ENCODE data around the gene PIK3C2G. TPM values are rescaled to one million over a fixed set of nuclear protein-coding genes. Genes with fewer than 3 reads are reported as not detected.

PIK3C2G gene
- total RNA-seq, 1 experiment from 2014 or later, result not detected

DNA sequence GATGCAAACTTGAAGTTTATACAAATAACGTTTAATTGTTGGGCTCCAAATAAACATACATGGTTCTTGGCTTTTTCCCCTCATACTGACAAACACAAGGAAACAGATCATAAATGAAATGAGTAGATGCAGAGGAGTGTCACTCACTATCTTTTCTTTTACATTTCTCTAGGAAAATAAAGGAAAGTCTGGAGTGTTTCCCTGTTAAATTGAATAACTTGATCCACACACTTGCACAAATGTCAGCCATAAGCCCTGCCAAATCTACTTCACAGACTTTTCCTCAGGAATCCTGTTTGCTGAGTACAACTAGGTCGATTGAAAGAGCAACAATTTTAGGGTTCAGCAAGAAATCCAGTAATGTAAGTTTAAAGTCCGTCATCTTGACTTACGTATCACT, 301.2 kb downstream of the PIK3C2G start:
- DNase-seq (ENCODE audit: low read depth), result no peak

DNA sequence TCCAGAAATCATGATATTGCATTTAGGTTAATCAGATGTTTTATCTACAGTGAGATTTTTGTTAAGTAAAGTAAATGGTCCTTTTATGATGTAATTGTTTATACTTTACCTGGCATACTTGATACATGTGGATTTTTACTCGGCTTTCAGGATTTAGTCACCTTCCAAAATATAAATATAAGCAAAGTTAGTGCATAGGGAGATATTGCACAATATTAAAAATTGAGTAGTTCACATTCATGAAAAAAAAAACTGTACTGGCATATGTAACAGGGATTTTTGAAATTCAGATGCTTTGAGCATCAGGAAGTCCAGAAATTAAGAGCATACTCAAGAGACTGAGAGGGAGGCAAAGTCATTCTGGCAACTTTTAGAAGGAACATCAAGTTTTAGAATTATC, 303.0 kb downstream of the PIK3C2G start:
- DNase-seq (ENCODE audit: low read depth), result no peak

DNA sequence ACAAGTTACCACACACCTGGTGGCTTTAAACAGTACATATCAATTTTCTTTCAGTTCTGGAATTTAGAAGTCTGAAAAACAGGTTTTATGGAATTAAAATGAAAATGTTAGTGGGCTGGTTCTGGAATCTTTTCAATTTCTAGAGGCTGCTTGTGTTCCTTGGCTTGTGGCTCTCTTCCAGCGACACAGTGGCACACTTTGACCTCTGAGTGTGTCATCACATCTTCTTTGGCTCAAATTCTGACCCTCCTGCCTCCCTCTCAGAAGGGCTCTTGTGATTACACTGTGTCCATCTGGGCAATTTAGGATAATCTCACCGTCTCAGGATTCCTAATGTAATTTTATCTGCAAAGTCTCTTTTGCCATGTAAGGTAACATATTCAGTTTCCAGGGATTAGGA, 306.5 kb downstream of the PIK3C2G start:
- DNase-seq (ENCODE audit: low read depth), result no peak

DNA sequence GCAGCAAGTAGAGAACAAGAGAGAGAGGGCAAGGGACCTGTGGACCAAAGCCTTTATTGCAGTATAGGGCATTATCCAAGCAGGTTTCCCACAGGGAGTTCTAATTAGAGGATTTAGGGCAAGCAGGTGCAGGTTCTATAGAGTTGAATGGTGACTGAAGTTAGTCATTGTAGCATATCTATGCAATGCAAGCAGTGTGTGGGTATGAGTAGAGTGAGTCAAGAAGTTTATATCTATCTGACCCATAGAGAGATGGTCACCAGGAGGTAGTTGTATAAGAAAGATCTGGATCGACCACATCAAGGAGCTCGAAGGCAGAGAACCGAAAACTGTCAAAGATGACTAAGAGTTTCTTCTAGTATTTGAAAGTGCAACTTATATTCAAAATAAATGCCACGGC, 309.2 kb downstream of the PIK3C2G start:
- no peak for DNase-seq (ENCODE audit: low read depth)

DNA sequence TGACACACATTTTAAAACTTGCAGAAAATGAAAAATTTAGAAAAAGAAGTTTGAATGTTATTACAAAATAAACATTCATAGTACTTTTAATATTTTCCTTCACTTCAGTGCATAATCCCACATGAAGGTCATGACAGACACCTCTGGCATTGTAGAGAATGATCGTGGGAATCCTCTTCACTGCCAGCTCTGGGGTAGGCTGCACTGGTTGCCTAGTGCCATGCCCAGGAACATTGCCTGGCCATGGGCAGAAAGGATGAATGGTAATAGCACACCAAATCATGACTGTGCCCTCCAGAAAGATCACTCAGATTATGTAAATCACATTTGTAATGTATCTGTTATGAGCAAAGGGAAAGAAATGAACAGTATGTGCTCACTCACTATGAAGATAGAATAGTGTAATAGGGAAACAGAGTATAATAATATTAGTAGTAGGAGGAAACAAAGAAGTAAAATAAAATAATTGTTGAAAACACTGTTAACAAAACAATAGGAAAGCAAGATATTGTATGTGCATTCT, 314.8 kb downstream of the PIK3C2G start:
- DNase-seq (ENCODE audit: low read depth), result no peak

DNA sequence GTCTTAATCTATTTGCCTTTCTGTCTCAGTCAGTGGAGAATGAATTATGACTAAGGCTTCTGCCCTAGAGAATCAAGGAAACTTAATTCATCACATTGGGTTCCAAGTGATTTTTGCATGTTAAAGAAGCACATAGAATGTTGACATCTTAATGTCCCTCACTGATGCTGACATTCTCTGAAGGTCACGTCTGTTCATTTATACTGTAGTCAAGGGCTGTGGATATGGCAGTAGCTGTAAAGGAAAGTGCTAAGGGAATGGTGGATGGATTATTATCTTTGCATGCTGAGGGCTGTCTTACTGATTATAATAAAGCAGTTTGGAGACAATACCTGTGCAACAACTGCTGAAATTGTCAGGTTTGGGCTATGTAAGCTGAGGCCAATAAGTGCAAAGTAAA, 315.3 kb downstream of the PIK3C2G start:
- no peak for DNase-seq (ENCODE audit: low read depth)

DNA sequence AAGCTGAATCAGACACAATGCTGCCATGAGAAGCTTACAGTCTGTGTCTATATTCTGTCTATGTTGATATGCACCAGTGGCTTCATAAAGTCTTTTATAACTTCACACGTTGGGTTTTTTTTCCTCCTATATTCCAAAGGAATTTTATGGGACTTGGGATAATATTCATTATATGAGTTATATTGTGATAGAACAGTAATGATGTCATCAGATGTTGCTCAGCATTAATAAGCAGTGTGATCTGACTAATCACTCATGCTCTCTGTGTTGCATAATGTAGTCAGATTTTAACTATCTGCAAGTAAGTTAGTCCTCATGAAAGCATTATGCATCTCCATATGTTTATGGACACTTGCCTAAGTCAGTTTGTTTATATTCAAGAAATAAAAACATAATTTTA, 316.9 kb downstream of the PIK3C2G start:
- DNase-seq (ENCODE audit: low read depth), result no peak

DNA sequence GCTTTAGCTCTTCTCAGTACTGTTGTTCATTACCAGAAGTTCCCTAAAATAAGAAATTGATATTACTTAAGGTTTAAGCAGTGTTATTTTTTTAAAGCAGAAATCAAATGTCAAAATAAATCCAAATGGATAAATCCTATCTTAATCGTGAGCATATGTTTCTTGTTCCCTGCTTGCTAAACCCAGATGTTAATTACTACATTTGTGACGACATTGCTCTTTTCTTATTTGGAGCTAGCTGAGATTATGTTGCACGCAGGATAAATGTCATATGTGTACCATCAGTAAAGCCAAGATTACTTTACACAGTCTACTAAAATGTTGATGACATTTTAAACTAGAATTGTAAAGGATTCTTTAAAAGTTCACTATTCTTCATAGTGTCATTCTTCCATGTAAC, 319.0 kb downstream of the PIK3C2G start:
- DNase-seq (ENCODE audit: low read depth), result no peak

DNA sequence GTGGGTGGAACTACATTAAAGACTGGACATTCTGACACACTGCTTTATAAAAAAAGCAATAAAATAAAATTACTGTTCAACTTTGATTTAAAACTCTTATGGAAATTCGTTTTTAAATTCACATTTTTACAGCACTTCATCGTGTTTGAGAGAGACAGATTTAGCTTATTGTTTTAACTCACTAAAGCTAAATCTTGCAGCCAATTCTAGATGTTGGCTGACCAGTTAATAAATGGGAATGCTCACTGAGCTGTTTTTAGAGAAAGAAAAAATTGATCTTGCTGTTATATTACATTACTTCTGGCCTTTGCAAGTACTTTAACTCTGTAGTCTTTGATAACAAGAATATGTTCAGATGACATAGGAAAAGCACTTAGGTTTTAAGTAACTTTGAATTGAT, 319.4 kb downstream of the PIK3C2G start:
- DNase-seq (ENCODE audit: low read depth), result no peak

DNA sequence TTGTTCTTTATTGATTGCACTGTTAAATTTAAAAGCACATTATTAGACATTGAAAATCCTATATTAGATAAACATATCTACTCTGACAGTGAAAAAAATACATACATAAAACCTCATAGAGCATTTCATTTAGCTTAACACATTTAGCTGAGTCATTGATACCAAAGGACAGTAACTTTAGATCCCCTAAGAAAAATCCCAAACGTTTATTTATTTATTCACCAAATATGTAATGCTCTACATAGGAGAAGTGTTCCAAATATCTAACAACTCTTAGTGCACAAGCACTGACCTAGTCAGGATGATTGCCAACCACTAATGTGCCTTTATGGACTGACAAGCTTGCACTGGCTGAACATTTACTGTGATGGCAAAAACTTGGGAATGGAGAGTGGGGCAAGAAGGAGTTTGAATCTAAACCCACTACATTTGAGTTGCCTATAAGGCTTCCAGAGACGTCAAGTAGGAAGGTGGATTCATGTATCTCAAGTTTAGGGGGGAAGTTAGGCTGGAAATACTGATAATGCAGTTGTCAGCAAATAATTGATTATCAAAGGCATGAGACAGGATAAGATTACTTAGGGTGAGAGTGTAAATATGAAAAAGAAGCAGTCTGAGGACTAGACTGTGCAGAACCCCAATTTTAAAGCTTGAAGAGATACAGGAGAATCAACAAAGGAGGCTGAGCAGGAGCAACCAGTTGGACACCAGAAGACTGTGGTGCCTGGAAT, 320.1 kb downstream of the PIK3C2G start:
- DNase-seq (ENCODE audit: low read depth), result no peak

DNA sequence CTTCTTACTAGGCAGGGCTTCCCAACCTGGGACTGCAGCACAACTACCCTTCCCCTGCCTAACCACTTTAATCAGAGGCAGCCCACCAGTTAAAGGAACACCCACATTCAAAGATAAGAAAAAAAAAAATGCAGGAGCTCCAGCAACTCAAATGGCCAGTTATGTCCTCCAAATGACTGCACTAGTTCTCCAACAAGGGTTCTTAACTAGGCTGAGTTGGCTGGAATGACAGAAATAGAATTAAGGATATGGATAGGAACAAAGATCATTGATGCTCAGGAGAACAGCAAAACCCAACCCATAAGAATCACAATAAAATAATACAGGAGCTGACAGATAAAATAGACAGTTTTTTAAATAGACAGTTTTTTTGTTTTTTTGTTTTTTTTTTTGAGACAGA, 322.3 kb downstream of the PIK3C2G start:
- no peak for DNase-seq (ENCODE audit: low read depth)

DNA sequence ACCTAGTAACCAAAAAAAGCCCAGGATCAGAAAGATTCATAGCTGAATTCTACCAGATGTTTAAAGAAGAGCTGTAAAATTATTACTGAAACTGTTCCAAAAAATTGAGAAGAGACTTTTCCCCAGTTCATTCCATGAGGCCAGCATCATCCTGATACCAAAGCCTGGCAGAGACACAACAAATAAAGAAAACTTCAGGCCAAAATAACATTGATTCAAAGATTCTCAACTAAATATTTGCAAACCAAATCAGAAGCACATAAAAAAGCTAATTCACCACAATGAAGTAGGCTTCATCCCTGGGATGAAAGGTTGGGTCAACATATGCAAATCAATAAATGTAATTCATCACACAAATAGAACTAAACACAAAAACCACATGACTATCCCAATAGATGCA, 325.3 kb downstream of the PIK3C2G start:
- DNase-seq (ENCODE audit: low read depth), result no peak

DNA sequence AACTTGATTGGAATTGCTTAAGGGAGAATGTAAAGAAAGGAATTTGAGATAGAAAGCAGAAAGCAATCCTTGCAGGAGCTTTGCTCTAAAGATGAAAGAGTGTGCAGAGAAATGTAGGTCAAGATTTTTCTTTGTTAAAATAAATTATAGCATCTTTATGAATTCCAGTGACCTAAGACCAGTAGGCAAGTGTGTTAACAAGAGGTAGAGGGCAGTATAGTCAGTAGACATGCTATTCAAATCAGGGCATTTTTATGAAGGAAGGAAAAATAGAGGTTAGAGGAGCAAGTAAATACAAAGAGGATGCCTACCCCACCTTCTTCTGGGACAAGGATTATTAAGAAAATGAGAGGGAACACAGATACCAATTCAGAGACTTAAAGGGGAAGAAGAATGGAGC, 328.0 kb downstream of the PIK3C2G start:
- DNase-seq (ENCODE audit: low read depth), result no peak

DNA sequence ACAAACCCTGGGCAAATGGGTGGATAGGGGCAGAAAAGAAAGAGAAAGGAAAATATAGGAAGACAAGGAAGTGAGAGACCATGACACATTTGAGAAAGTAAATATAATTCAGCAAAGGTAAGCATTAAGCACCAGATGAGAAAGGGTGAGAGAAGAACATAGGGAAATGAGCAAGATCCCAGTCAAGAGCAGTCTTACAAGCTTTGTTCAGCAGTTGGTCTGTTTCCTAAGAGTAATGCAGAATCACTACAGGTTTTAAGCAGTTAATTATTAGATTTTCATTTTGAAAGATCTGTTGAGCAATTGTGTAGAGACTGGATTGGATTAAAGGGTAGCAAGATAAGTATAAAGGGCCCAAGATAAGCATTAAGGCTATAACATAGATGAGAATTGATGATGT, 330.2 kb downstream of the PIK3C2G start:
- DNase-seq (ENCODE audit: low read depth), result no peak

DNA sequence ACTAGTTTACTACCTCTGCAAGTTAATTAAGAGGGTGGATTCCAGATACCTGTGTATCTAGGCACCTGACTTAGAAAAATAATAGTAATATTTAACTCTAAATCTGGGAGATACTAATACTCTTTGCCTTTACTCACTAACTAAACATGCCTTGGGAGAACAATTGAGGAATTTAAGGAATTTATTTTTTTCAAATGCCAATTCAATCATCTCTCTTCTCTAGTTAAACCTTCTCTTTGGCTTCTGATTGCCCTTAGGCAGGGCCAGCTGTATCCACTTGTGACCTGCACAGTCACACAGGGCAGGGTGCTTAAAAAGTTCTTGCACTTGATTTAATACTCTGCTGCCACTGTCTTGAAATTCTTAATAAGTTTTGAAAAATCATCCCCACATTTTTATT, 334.1 kb downstream of the PIK3C2G start:
- DNase-seq (ENCODE audit: low read depth), result no peak

DNA sequence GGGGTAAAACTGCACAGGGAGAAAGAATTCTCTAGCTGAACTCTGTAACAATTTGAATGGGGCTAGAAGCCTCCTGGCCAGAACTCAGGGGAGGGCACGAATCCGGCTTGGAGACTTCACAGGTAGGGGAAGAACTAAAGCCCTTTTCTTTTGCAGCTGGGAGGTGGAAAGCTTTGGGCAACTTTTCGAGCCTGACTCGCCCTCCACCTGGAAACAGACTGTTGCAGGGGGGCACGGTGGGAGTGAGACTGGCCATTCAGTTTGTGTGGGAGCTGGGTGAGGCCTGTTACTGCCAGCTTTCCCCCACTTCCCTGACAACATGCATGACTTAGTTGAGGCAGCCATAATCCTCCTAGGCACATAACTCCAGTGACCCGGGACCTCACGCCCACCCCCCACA, 340.6 kb downstream of the PIK3C2G start:
- no peak for DNase-seq (ENCODE audit: low read depth)

DNA sequence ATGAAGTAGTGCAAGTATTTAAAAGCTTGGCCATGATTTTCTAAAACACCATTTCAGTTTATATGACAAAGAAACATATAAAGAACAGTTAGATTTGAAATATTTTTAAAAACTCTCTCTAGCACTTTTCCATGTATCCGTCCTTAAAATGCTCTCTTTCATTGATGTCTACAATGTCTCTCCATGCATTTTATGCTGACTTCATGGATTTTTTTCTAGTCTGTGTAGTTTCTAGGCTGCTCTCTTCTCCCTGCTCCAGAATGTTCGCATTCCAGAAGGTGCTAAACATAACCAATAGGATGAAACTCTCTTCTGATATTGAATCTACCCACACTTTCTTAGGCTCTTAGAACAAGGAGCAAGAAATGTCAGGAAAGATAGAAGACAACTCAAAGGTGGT, 351.7 kb downstream of the PIK3C2G start:
- no peak for DNase-seq (ENCODE audit: low read depth)

DNA sequence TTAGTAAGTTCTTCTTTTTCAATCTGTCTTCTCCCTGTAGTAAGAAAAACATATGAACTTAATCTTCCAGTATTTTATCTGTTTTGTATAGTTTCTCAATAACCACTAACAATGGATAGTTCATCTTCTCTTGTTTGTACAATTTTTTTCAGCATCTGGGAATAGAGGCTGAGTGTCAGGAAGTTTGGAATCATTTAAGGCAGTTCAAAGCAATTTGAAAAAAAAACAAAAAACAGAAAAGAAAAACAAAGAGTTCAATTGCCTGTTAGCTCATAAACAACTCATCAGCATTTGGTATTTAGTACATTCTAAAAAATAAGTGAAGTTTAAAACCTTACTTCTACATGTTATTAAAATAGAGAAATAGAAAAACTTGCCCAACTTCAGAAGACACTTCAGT, 359.7 kb downstream of the PIK3C2G start:
- DNase-seq (ENCODE audit: low read depth), result no peak

DNA sequence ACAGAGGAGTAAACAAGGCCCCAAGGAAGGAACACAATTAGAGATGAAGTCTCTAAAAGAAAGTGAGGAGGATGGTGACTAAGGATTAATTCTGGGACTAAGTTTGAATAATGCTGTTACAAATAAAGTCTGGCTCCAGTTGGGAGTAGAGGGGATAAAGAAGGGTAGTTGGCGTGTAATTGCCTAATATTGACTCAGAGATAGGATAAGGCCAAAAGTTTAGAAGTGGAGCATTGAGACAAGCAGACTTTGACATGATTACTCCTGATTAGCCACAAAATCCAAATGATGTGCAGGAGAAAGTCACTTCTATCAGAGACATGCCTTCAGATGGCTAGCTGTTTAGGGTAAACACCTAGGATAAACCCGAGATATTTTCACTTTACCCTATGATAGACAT, 368.1 kb downstream of the PIK3C2G start:
- no peak for DNase-seq (ENCODE audit: low read depth)

DNA sequence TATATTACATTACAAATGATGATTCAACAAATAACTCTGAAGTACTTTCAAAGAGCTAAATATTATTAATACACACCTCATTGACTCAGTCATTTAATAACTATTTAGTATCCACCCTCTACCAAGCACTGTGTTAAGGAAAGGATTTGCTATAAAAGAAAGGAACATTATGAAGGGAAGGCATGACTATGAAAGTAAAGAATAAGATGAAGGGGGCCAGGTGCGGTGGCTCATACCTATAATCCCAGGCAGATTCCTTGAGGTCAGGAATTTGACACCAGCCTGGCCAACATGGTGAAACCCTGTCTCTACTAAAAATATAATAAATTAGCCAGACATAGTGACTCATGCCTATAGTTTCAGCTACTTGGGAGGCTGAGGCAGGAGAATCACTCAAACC, 368.6 kb downstream of the PIK3C2G start:
- no peak for DNase-seq (ENCODE audit: low read depth)

DNA sequence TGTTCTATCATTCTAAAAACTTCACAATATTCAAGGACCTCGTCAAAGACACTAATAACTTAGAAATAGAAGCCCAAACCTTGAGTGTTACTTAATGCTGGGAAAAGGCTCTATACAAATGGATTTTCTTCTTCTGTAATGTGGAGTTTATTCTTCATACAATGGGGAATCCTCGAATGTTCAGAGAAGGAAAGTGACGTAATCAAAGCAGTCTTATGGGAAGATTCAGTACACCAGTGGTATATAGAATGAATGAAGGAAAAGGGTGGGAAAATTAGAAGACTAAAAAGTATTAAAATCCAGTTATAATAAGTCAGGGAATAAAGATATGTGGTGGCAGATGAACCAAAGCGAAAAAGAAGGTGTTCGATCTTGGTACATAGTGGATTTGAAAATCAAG, 370.0 kb downstream of the PIK3C2G start:
- no peak for DNase-seq (ENCODE audit: low read depth)

DNA sequence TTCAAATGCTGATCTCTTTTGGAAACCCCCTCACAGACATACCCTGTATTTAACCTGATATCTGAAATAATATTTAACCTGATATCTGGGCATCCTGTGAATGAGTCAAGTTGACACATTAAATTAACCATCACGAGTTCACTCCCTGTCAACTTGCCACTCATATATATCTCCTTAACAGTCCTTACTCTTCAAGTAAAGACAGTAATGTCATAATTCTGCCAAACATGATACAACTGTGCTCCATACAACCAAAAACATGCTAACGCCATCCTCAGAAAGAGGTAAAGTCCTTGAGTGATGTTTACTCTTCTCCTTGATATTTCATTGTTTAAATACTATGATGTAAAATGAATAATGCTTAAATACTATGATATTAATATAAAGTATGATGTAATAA, 371.5 kb downstream of the PIK3C2G start:
- DNase-seq (ENCODE audit: low read depth), result no peak

DNA sequence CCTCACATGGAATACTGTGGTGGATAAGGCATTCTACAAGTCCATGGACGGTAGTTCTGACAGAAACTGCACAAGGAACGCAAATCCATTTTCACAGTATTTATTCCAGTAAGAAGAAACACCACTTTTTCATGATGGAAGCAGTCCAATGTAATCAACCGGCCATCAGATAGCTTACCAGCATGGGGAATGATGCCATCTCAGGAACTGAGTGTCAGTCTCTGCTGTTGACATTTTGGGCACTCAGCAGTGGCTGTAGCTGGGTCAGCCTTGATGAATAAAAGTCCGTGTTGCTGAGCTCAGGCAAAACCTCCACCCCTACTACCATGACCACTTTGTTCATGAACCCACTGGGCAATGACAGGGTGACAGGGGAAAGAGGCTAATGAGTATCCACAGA, 373.1 kb downstream of the PIK3C2G start:
- DNase-seq (ENCODE audit: low read depth), result no peak

DNA sequence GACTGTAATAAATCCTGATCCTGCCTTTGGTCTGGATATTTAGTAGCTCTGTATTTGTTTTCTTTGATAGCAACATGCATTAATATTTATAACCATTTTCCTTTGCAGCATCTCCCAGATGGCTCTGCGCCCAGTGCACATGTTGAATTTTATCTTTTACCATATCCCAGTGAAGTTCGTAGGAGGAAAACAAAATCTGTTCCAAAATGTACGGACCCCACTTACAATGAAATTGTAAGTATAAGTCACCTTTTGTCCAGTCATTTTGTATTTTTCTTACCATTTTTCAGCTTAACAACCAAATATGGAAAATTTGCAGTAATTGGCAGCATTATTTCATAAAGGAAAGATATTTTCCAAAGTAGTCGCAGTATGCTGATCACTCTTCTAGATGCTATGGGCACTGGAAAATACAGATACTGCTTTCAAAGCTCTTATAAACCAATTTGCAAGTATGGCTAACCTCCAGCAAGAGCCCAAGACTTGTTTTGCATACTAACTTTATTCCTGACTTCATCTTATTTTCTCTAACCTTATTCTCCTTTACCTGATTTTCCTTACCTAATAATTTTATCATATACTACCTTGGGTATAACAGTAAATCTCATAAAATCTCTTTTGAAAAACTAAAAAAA, 379.1 kb downstream of the PIK3C2G start:
- DNase-seq (ENCODE audit: low read depth), result no peak
